ENCODE measurements around the gene SETBP1.

The SETBP1 gene

GRCh38 chr18:45063246-45064038, 382.8 kb downstream of the SETBP1 start:
- no peak overlapping the region for H3K4me3 ChIP-seq (replicated peaks; ENCODE audit: low read depth, low read length)

GRCh38 chr18:45066210-45066609, 385.5 kb downstream of the SETBP1 start:
- TF ChIP-seq CTCF (IDR thresholded peaks at IDR 0.05; ENCODE audit: insufficient read depth, low read length, poor library complexity, severe bottlenecking): no peak
- no peak overlapping the region for H3K4me3 ChIP-seq (replicated peaks; ENCODE audit: low read depth, low read length)
- no peak for DNase-seq (ENCODE audit: extremely low read depth, insufficient read length)
- H3K36me3 ChIP-seq (ENCODE audit: control insufficient read depth, insufficient read depth, low read length): no peaks in the 10 kb centered on the region
- no peaks in the 10 kb centered on the region for H3K27me3 ChIP-seq (replicated peaks; ENCODE audit: control insufficient read depth, insufficient read depth, low read length)

More at GRCh38 chr18:45063246-45064038, 382.8 kb downstream of the SETBP1 start:
- Histone ChIP-seq H3K27me3 (replicated peaks; ENCODE audit: control insufficient read depth, insufficient read depth, low read length) (no peaks in the 10 kb centered on the region), H3K36me3 (ENCODE audit: control insufficient read depth, insufficient read depth, low read length) (no peaks in the 10 kb centered on the region)
- DNase-seq (ENCODE audit: extremely low read depth, insufficient read length): no peak
- TF ChIP-seq CTCF (IDR thresholded peaks at IDR 0.05; ENCODE audit: insufficient read depth, low read length, poor library complexity, severe bottlenecking): no peak

- Histone ChIP-seq H3K36me3 (ENCODE audit: control insufficient read depth, insufficient read depth, low read length) (no peaks in the 10 kb centered on the region), H3K4me3 (replicated peaks; ENCODE audit: low read depth, low read length) (no peak overlapping the region), H3K27me3 (replicated peaks; ENCODE audit: control insufficient read depth, insufficient read depth, low read length) (no peaks in the 10 kb centered on the region)
- TF ChIP-seq CTCF (IDR thresholded peaks at IDR 0.05; ENCODE audit: insufficient read depth, low read length, poor library complexity, severe bottlenecking): no peak
- DNase-seq (ENCODE audit: extremely low read depth, insufficient read length): no peak
These were observed 386.2 kb downstream of the SETBP1 start for GRCh38 chr18:45066886-45067285.

GRCh38 chr18:45068400-45069094, 387.9 kb downstream of the SETBP1 start:
- no peak for DNase-seq (ENCODE audit: extremely low read depth, insufficient read length)

GRCh38 chr18:45069546-45069945, 388.9 kb downstream of the SETBP1 start:
- Histone ChIP-seq H3K27me3 (replicated peaks; ENCODE audit: control insufficient read depth, insufficient read depth, low read length) (no peaks in the 10 kb centered on the region), H3K36me3 (ENCODE audit: control insufficient read depth, insufficient read depth, low read length) (no peaks in the 10 kb centered on the region), H3K4me3 (replicated peaks; ENCODE audit: low read depth, low read length) (no peak overlapping the region)
- no peak for DNase-seq (ENCODE audit: extremely low read depth, insufficient read length)
- TF ChIP-seq CTCF (IDR thresholded peaks at IDR 0.05; ENCODE audit: insufficient read depth, low read length, poor library complexity, severe bottlenecking): no peak

More at GRCh38 chr18:45068400-45069094, 387.9 kb downstream of the SETBP1 start:
- TF ChIP-seq CTCF (IDR thresholded peaks at IDR 0.05; ENCODE audit: insufficient read depth, low read length, poor library complexity, severe bottlenecking): no peak
- Histone ChIP-seq H3K36me3 (ENCODE audit: control insufficient read depth, insufficient read depth, low read length) (no peaks in the 10 kb centered on the region), H3K4me3 (replicated peaks; ENCODE audit: low read depth, low read length) (no peak overlapping the region), H3K27me3 (replicated peaks; ENCODE audit: control insufficient read depth, insufficient read depth, low read length) (no peaks in the 10 kb centered on the region)
